ENCODE data around the gene ODAD3.

GRCh38 chr19:11453468-11454341 lies 18.8 kb upstream of the ODAD3 start:
- TF ChIP-seq EZH2 (IDR thresholded peaks at IDR 0.05; ENCODE audit: low read depth): no peak
- TF ChIP-seq, protein P1, sequence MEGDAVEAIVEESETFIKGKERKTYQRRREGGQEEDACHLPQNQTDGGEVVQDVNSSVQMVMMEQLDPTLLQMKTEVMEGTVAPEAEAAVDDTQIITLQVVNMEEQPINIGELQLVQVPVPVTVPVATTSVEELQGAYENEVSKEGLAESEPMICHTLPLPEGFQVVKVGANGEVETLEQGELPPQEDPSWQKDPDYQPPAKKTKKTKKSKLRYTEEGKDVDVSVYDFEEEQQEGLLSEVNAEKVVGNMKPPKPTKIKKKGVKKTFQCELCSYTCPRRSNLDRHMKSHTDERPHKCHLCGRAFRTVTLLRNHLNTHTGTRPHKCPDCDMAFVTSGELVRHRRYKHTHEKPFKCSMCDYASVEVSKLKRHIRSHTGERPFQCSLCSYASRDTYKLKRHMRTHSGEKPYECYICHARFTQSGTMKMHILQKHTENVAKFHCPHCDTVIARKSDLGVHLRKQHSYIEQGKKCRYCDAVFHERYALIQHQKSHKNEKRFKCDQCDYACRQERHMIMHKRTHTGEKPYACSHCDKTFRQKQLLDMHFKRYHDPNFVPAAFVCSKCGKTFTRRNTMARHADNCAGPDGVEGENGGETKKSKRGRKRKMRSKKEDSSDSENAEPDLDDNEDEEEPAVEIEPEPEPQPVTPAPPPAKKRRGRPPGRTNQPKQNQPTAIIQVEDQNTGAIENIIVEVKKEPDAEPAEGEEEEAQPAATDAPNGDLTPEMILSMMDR (conservative IDR thresholded peaks at IDR 0.05): peak; percentile 64
